Measurements from ENCODE around the gene SRSF4. TPM values are rescaled to one million over a fixed set of nuclear protein-coding genes. Genes with fewer than 3 reads are reported as not detected.

SRSF4 gene
- total RNA-seq, 1 experiment from 2014 or later: 44.1 TPM

DNA sequence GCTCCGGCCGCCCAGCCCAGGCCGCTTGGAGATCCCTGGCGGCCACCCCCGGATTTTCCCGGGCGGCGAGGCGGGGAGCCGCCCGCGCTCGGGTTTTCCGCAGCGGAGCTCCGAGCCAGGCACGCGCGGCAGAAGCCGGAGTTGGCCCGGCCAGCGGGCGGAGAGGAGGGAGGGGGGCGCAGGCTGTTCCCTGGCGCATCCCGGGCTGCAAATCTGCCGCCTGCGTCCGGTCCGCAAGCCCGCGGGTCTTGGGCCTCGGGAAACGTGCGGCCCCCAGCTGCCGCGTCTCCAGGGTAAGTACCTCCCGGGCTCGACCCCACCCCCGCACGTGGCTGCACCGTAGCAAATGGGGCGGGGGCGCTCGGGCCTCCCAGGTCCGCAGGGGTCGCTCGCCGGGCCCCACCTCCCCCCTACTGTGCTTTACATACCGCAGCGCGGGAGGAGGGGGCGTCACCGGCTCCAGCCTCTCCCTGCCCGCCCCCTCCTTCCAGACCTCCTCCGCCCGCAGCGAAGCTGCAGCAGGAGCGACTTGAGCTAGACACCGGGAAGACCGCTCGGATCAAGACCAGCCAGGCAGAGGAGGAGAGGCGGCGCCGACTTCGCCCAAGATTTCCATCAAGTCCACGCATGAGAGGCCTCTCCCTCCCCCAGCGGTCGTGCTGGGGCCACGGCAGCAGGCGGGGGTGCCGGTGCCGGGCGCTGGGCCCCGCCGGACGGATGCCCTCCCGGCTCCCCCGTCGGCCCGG, 59.6 kb downstream of the SRSF4 start:
- intact Hi-C loops (cut with micrococcal nuclease; ENCODE audit: unreplicated experiment): no loop called here
- ChIA-PET POLR2A (no interaction called here), CTCF (no interaction called here)
- Histone ChIP-seq H3K9me3 (no peaks in the 10 kb centered on the region), H3K27me3 (replicated peaks; ENCODE audit: control insufficient read depth, insufficient read depth, low read length) (no peaks in the 10 kb centered on the region), H3K36me3 (ENCODE audit: control insufficient read depth, insufficient read depth, low read length) (no peaks in the 10 kb centered on the region), H3K4me1 (no peaks in the 10 kb centered on the region), H3K4me3 (ENCODE audit: low read depth, low read length) (no peak overlapping the region)
- Mint-ChIP-seq H3K36me3 (ENCODE audit: insufficient read depth, unreplicated experiment) (peaks cover 7% of the 10 kb centered on the region), H3K4me3 (ENCODE audit: unreplicated experiment) (no peak overlapping the region), H3K4me1 (ENCODE audit: low read depth, unreplicated experiment) (no peaks in the 10 kb centered on the region), H3K9me3 (ENCODE audit: unreplicated experiment) (no peaks in the 10 kb centered on the region), H3K27me3 (ENCODE audit: insufficient read depth, unreplicated experiment) (no peaks in the 10 kb centered on the region), H3K27ac (ENCODE audit: unreplicated experiment) (no peak overlapping the region)
- TF ChIP-seq, protein P1, sequence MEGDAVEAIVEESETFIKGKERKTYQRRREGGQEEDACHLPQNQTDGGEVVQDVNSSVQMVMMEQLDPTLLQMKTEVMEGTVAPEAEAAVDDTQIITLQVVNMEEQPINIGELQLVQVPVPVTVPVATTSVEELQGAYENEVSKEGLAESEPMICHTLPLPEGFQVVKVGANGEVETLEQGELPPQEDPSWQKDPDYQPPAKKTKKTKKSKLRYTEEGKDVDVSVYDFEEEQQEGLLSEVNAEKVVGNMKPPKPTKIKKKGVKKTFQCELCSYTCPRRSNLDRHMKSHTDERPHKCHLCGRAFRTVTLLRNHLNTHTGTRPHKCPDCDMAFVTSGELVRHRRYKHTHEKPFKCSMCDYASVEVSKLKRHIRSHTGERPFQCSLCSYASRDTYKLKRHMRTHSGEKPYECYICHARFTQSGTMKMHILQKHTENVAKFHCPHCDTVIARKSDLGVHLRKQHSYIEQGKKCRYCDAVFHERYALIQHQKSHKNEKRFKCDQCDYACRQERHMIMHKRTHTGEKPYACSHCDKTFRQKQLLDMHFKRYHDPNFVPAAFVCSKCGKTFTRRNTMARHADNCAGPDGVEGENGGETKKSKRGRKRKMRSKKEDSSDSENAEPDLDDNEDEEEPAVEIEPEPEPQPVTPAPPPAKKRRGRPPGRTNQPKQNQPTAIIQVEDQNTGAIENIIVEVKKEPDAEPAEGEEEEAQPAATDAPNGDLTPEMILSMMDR (IDR thresholded peaks at IDR 0.05; ENCODE audit: insufficient read depth in 1 of 2, low read depth in 1 of 2, low read length in 1 of 2, severe bottlenecking in 1 of 2, unreplicated experiment in 1 of 2): no peak
- BruUV-seq (replicated peaks): no TSS peak
- no peak for DNase-seq

DNA sequence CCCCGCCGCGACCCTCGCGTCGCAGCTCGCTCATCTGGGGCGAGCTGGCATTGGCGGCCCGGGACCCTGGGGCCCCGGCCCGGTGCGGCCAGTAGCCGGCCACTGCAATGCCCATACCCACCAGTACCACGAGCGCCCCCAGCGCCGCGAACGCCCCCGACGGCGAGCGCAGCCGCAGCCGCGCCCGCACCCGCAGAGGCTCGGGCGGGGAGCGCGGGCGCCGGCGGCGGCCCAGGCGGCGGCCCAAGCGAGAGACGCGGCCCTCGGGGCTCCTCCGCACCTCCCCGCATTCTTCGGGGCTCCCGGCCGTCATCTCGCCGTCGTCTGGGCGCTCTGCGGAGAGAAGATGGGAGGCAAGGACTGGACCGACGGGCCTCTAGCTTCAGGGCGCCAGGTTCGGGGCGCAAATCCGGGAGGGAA, 60.2 kb downstream of the SRSF4 start:
- POLR2A ChIA-PET: no interaction called here
- CTCF ChIA-PET: no interaction called here
- Mint-ChIP-seq H3K27me3 (ENCODE audit: insufficient read depth, unreplicated experiment) (no peaks in the 10 kb centered on the region), H3K36me3 (ENCODE audit: insufficient read depth, unreplicated experiment) (peaks cover 7% of the 10 kb centered on the region), H3K4me1 (ENCODE audit: low read depth, unreplicated experiment) (no peaks in the 10 kb centered on the region), H3K27ac (ENCODE audit: unreplicated experiment) (no peak overlapping the region), H3K4me3 (ENCODE audit: unreplicated experiment) (no peak overlapping the region), H3K9me3 (ENCODE audit: unreplicated experiment) (no peaks in the 10 kb centered on the region)
- intact Hi-C loops (cut with micrococcal nuclease; ENCODE audit: unreplicated experiment): no loop called here
- no peaks in the 10 kb centered on the region for H3K9me3 ChIP-seq
- H3K4me3 ChIP-seq (ENCODE audit: low read depth, low read length): no peak overlapping the region
- no peak for DNase-seq
- no TSS peak for BruUV-seq (replicated peaks)
- H3K4me1 ChIP-seq: no peaks in the 10 kb centered on the region
- TF ChIP-seq, protein P1 (IDR thresholded peaks at IDR 0.05; ENCODE audit: insufficient read depth in 1 of 2, low read depth in 1 of 2, low read length in 1 of 2, severe bottlenecking in 1 of 2, unreplicated experiment in 1 of 2): no peak
- no peaks in the 10 kb centered on the region for H3K27me3 ChIP-seq (replicated peaks; ENCODE audit: control insufficient read depth, insufficient read depth, low read length)
- no peaks in the 10 kb centered on the region for H3K36me3 ChIP-seq (ENCODE audit: control insufficient read depth, insufficient read depth, low read length)

GRCh38 chr1:29120947-29121485, 60.7 kb downstream of the SRSF4 start:
- H3K27me3 ChIP-seq (replicated peaks; ENCODE audit: control insufficient read depth, insufficient read depth, low read length): no peaks in the 10 kb centered on the region
- Mint-ChIP-seq H3K4me1 (ENCODE audit: low read depth, unreplicated experiment) (no peaks in the 10 kb centered on the region), H3K9me3 (ENCODE audit: unreplicated experiment) (no peaks in the 10 kb centered on the region), H3K4me3 (ENCODE audit: unreplicated experiment) (no peak overlapping the region), H3K27ac (ENCODE audit: unreplicated experiment) (no peak overlapping the region), H3K36me3 (ENCODE audit: insufficient read depth, unreplicated experiment) (peaks cover 7% of the 10 kb centered on the region), H3K27me3 (ENCODE audit: insufficient read depth, unreplicated experiment) (no peaks in the 10 kb centered on the region)
- ChIA-PET CTCF (no interaction called here), POLR2A (no interaction called here)
- no peaks in the 10 kb centered on the region for H3K9me3 ChIP-seq
- DNase-seq: no peak
- H3K36me3 ChIP-seq (ENCODE audit: control insufficient read depth, insufficient read depth, low read length): no peaks in the 10 kb centered on the region
- no TSS peak for BruUV-seq (replicated peaks)
- intact Hi-C loops (cut with micrococcal nuclease; ENCODE audit: unreplicated experiment): no loop called here
- H3K4me3 ChIP-seq (ENCODE audit: low read depth, low read length): no peak overlapping the region
- no peaks in the 10 kb centered on the region for H3K4me1 ChIP-seq
- TF ChIP-seq, protein P1 (IDR thresholded peaks at IDR 0.05; ENCODE audit: insufficient read depth in 1 of 2, low read depth in 1 of 2, low read length in 1 of 2, severe bottlenecking in 1 of 2, unreplicated experiment in 1 of 2): no peak

All from Caco-2 (cell line).